GM12891 (cell line): ENCODE measurements around the gene ZNF689.

Experiments used
- POLR2A ChIP-seq: IDR thresholded peaks from 2 replicates; pipeline ENCODE4 v1.6.1; 2011; ENCODE audit warnings: low read depth, low read length, control low read depth
- POLR2AphosphoS5 ChIP-seq: IDR thresholded peaks from 2 replicates; pipeline ENCODE4 v1.6.1; 2011; ENCODE audit warnings: low read depth, low read length, control low read depth
- SPI1 ChIP-seq: IDR thresholded peaks from 2 replicates; pipeline ENCODE4 v1.6.1; 2011; ENCODE audit warnings: low read depth, low read length, control low read depth
- TAF1 ChIP-seq: IDR thresholded peaks from 2 replicates; pipeline ENCODE4 v1.6.1; 2011; ENCODE audit warnings: low read depth, low read length, control low read depth

- TF ChIP-seq POLR2A: peak; percentile 33; the same call in 1 of the 2 replicates
- peak; percentile 7; the same call in 1 of the 2 replicates for TF ChIP-seq TAF1
- peak; percentile 30; the same call in 1 of the 2 replicates for TF ChIP-seq POLR2AphosphoS5
- TF ChIP-seq SPI1: peak; percentile 79
Observed at GRCh38 chr16:30658731-30659506, 48.7 kb upstream of the ZNF689 start.
